Activated T-cell treated with anti-CD3 and anti-CD28 coated beads for 24 hours (primary cell): ENCODE results near the gene ENPP3.

ENCODE experiments used
- DNase-seq: peaks from one replicate; pipeline ENCODE4 v3.0.0-alpha.2; 2020; ENCODE audit warnings: low read depth

ENPP3 gene

GRCh38 chr6:131636880-131637792 lies at the start of gene ENPP3:
ENPP3 (plus strand) TSS chr6:131637302; CDS start chr6:131637385, 83 bp downstream.
- no peak for DNase-seq

GRCh38 chr6:131587909-131588308 lies 49.2 kb upstream of the ENPP3 start:
- DNase-seq = no peak

- no peak for DNase-seq
Observed at GRCh38 chr6:131588643-131589042, 48.5 kb upstream of the ENPP3 start.

GRCh38 chr6:131592935-131593334 lies 44.2 kb upstream of the ENPP3 start:
- no peak for DNase-seq

GRCh38 chr6:131594074-131594473 lies 43.0 kb upstream of the ENPP3 start:
- no peak for DNase-seq

- DNase-seq = no peak
Observed at GRCh38 chr6:131597446-131597845, 39.7 kb upstream of the ENPP3 start.

GRCh38 chr6:131600716-131601115 lies 36.4 kb upstream of the ENPP3 start:
- no peak for DNase-seq

- DNase-seq = no peak
Observed at GRCh38 chr6:131602781-131603312, 34.3 kb upstream of the ENPP3 start.

GRCh38 chr6:131613296-131613925 lies 23.7 kb upstream of the ENPP3 start:
- DNase-seq = no peak

GRCh38 chr6:131615275-131615674 lies 21.8 kb upstream of the ENPP3 start:
- no peak for DNase-seq

GRCh38 chr6:131627724-131628682 lies 9.1 kb upstream of the ENPP3 start, which contains the start of gene MED23:
MED23 (minus strand) TSS chr6:131628242; CDS start chr6:131628049, 193 bp downstream.
- DNase-seq = peak; percentile 97

GRCh38 chr6:131628726-131629125 lies 8.4 kb upstream of the ENPP3 start:
- DNase-seq = no peak

- DNase-seq = no peak
Observed at GRCh38 chr6:131629651-131630050, 7.5 kb upstream of the ENPP3 start.

GRCh38 chr6:131631625-131632289 lies 5.3 kb upstream of the ENPP3 start:
- DNase-seq = no peak

GRCh38 chr6:131635384-131636340 lies 1.4 kb upstream of the ENPP3 start:
- DNase-seq = no peak

- no peak for DNase-seq
Observed at GRCh38 chr6:131638013-131638412, 911 bp downstream of the ENPP3 start.

- DNase-seq = no peak
Observed at GRCh38 chr6:131640100-131640499, 3.0 kb downstream of the ENPP3 start.

- DNase-seq = no peak
Observed at GRCh38 chr6:131640576-131640975, 3.5 kb downstream of the ENPP3 start.

- DNase-seq = no peak
Observed at GRCh38 chr6:131641554-131641953, 4.5 kb downstream of the ENPP3 start.

GRCh38 chr6:131642565-131642964 lies 5.5 kb downstream of the ENPP3 start:
- no peak for DNase-seq
